Epithelial cell of proximal tubule (primary cell): ENCODE measurements around the gene DGKI. TPM values are rescaled to one million over a fixed set of nuclear protein-coding genes. Genes with fewer than 3 reads are reported as not detected.

ENCODE experiments used
- DNase-seq: peaks from one replicate; pipeline ENCODE4 v3.0.0-alpha.2; 2011; ENCODE audit warnings: low read depth
- H3K4me3 ChIP-seq: 2 replicates; pipeline ENCODE4 v1.5.1; 2011; ENCODE audit warnings: low read depth, mild to moderate bottlenecking, low read length
- total RNA-seq: library from RNA; depleted of rRNA; stranded (reverse); fragments of >200 nt; gene quantifications from 2 replicates; pipeline ENCODE4 v1.2.3, GENCODE V29; 2015
- TF ChIP-seq, protein P1 (sequence below): conservative IDR thresholded peaks from 2 replicates; pipeline ENCODE4 v1.5.1; 2012; ENCODE audit warnings: low read depth, mild to moderate bottlenecking, low read length

The DGKI gene
- total RNA-seq, 1 donor from 2014 or later, result 0.69 TPM

DNA sequence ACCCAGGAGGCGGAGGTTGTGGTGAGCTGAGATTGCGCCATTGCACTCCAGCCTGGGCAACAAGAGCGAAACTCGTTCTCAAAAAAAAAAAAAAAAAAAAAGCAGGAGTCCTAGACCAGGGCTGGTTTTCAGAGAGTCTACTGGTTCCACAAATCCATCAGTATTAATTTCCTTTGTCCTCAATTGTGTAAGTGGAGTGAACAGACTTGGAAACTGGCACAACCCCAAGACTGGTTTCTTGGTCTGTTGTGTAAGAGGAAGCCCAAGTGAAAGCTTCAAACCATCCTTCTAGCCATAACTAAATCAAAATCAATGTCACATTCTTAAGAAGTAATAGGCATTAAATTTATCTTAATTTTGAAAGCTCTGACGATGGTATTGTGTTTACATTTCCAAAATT, 213.6 kb downstream of the DGKI start:
- TF ChIP-seq, protein P1, sequence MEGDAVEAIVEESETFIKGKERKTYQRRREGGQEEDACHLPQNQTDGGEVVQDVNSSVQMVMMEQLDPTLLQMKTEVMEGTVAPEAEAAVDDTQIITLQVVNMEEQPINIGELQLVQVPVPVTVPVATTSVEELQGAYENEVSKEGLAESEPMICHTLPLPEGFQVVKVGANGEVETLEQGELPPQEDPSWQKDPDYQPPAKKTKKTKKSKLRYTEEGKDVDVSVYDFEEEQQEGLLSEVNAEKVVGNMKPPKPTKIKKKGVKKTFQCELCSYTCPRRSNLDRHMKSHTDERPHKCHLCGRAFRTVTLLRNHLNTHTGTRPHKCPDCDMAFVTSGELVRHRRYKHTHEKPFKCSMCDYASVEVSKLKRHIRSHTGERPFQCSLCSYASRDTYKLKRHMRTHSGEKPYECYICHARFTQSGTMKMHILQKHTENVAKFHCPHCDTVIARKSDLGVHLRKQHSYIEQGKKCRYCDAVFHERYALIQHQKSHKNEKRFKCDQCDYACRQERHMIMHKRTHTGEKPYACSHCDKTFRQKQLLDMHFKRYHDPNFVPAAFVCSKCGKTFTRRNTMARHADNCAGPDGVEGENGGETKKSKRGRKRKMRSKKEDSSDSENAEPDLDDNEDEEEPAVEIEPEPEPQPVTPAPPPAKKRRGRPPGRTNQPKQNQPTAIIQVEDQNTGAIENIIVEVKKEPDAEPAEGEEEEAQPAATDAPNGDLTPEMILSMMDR, result no peak
- H3K4me3 ChIP-seq, result no peak overlapping the region
- no peak for DNase-seq

DNA sequence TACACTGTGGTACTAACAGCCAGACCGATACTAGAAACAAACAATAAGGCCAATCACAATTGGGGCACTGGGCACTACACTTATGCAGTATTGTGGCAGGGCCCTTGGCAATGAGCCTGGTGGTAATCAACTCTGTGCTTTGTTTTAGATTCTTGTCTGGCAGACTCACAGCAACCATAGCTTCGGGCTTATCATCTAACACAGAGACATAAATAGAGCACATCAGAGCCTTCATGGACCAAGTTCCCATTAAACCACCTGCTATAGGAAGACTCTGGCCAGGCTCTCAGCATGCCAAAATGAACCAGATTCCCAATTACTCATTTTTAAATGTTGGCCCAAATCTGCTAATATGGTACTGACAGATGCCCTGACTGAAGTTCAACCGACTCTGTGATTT, 218.6 kb downstream of the DGKI start:
- TF ChIP-seq, protein P1, result no peak
- no peak for DNase-seq
- H3K4me3 ChIP-seq, result no peak overlapping the region

DNA sequence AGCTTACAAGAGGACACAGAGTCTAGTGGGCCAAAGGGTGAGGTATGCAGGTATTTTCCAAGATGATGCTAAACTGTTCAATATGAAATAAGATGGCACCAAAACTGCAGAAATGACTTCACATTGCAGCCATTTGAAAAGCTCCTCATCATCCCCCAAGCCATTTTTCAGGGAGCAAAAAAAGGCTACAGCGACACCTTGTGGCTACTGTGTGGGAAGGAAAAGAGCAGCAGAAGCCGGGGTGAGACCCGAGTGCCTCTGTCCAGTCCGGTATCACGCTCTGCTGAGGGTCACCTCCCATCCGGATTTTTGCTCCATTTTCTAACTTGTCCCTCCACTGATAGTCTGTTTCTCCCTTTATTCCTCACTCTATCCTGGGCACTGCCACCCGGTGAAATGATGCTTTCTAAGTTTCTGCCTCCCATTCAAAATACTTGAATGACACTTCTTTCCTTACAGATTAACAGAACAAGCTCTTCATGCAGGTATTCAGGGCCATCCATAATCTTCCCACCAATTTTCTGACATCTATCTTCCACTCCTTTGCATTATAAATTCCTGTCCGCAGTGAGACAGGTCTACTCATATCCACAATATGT, 220.2 kb downstream of the DGKI start:
- TF ChIP-seq, protein P1, result peak; percentile 90
- DNase-seq, result no peak
- H3K4me3 ChIP-seq, result no peak overlapping the region

DNA sequence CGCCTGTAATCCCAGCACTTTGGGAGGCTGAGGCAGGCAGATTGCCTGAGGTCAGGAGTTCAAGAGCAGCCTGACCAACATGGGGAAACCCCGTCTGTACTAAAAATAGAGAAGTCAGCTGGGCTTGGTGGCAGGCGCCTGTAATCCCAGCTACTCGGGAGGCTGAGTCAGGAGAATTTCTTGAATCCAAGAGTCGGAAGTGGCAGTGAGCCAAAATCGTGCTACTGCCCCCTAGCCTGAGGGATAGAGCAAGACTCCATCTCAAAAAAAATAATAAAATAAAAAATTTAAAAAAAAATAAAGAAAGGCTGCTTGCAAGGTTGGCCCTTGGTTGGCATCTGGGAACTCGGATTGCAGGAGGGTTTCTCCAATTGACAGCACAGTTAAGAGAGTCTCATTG, 221.6 kb downstream of the DGKI start:
- TF ChIP-seq, protein P1, result peak; percentile 25
- no peak overlapping the region for H3K4me3 ChIP-seq
- no peak for DNase-seq

DNA sequence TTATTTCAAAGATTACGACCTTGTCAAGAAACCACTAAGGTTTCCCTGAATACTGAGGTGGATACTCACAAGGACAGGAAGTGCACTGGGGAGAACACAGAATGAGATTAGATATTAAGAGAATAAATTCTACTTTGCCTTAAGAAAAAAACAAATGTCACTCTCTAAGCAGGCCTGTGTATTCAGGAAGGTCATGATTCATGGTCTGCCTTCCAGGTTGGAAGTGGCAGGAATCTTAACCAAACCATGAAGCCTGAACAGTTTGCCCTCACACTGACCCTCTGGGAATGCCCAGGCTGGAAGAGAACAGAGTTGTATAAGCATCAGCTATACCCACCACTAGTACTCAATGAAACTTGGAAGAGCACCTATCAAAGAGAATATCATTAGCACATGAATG, 227.6 kb downstream of the DGKI start:
- H3K4me3 ChIP-seq, result no peak overlapping the region
- DNase-seq, result peak; percentile 82
- TF ChIP-seq, protein P1, result no peak

DNA sequence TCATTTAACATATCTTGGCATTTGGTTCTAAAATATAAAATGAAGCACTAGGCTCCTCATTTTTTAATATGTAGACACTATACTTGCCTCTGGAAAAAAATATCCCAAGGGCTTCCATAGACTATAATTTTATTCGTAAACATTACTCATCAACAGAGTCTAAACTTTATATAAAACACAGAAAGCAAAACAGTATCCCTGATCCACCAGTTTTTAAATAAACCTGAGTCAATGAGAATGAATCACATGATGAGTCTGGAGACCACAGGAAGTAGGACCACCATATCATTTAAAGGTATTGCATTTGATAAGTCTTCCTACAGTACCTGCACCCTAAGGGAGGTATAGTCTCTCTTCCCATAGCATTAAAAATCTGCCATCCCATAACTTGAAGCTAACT, 228.0 kb downstream of the DGKI start:
- TF ChIP-seq, protein P1, result no peak
- DNase-seq, result no peak

DNA sequence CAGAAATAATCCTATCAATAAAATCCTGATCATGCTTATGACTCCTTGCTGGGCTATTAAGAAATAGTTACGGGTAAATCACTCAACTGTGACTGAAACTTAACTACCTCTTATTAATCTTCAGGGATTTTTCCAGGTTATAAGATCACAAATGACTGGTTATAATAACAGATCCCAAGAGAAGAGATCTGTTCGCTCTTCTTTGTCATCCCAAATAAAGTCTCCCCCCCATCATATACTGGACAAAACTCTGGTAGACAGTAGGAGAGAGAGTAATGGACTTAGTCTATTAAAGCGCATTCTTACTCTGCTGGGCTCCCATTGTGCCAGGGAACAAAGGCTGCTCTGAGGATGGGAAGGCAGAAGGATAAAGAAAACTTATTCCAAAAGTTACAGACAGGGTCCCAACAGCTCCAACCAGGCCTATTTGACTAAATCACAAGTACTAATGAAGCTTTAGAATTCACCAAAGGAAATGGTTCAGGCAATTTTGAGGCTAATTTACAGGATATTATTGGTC, 233.7 kb downstream of the DGKI start:
- DNase-seq, result no peak
- TF ChIP-seq, protein P1, result no peak

More for the DNA sequence above, 228.0 kb downstream of the DGKI start:
- H3K4me3 ChIP-seq, result no peak overlapping the region

More for the DNA sequence above, 233.7 kb downstream of the DGKI start:
- H3K4me3 ChIP-seq, result no peak overlapping the region
